ENCODE measurements around the gene TRMT11. TPM values are rescaled to one million over a fixed set of nuclear protein-coding genes. Genes with fewer than 3 reads are reported as not detected.
"Not testable (repeated sequence)": the region's sequence is repeated elsewhere in the genome, so short reads cannot be mapped to it uniquely, and the experiment has no call there.

TRMT11 gene
- total and polyA plus RNA-seq, 7 donors: 11.0 to 27.8 (median 20.3) TPM

DNA sequence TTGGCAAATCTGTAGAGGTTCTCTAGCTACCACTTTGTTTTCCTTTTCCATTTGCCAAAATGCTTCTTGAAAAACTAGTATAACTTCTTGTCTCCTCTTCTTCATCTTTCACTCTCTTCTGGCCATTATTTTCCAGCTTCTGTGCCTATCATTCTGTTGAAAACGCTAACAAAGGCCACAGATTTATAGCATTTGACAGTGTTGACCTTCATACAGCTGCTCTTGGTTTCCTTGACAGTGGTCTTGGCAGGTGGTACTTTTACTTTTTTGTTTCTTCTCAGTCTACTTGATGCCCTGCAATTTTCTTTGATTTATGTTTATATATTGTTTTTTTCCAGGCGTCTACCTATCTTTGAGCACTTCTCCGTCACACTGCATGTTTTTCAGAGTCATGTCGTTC, 23.7 kb downstream of the TRMT11 start:
- WGBS, 2 donors: 81 to 83% methylated on average over 4 of the region's 4 CpGs
- Histone ChIP-seq H3K9me3 (no peaks in the 10 kb centered on the region), H3K27ac (no peak overlapping the region), H3K36me3 (peaks cover 0 to 67% (median 28%) of the 10 kb centered on the region in 4 donors), H3K4me3 (no peak overlapping the region), H3K27me3 (no peaks in the 10 kb centered on the region), H3K4me1 (no peaks in the 10 kb centered on the region)
- intact Hi-C loops (cut with DNase I): no loop called here
- no peak for DNase-seq
- no peak for TF ChIP-seq EP300 (IDR thresholded peaks at IDR 0.05)

DNA sequence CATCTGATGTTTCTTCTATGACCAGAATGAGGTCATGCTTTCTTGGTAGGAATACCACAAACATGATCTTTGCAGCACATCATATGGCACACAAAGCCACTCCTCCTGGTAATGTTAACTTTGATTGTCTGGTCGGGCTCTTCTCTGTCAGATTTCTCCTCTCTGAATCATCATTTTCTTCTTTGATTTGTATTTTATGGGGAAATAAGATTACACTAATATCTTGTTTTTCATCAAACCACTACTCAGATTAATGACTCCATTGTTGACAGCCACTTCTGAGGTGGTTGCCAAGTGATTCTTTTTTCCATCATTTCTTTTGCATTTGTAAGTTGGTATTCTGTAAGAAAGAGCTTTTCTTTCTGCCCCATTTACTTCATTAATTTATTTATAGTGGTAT, 29.5 kb downstream of the TRMT11 start:
- DNase-seq: no peak
- H3K27ac ChIP-seq: no peak overlapping the region
- no peaks in the 10 kb centered on the region for H3K4me1 ChIP-seq
- no peak overlapping the region for H3K4me3 ChIP-seq
- TF ChIP-seq POLR2AphosphoS5 (IDR thresholded peaks at IDR 0.05) (no peak), EP300 (IDR thresholded peaks at IDR 0.05) (no peak), POLR2A (IDR thresholded peaks at IDR 0.05) (no peak)
- TF ChIP-seq, protein P1, sequence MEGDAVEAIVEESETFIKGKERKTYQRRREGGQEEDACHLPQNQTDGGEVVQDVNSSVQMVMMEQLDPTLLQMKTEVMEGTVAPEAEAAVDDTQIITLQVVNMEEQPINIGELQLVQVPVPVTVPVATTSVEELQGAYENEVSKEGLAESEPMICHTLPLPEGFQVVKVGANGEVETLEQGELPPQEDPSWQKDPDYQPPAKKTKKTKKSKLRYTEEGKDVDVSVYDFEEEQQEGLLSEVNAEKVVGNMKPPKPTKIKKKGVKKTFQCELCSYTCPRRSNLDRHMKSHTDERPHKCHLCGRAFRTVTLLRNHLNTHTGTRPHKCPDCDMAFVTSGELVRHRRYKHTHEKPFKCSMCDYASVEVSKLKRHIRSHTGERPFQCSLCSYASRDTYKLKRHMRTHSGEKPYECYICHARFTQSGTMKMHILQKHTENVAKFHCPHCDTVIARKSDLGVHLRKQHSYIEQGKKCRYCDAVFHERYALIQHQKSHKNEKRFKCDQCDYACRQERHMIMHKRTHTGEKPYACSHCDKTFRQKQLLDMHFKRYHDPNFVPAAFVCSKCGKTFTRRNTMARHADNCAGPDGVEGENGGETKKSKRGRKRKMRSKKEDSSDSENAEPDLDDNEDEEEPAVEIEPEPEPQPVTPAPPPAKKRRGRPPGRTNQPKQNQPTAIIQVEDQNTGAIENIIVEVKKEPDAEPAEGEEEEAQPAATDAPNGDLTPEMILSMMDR (IDR thresholded peaks at IDR 0.05): no peak
- peaks cover 0 to 62% (median 33%) of the 10 kb centered on the region in 4 donors for H3K36me3 ChIP-seq
- 93 to 94% methylated on average over 1 of the region's 1 CpG for WGBS, 2 donors
- H3K27me3 ChIP-seq: no peaks in the 10 kb centered on the region
- intact Hi-C loops (cut with DNase I): no loop called here
- no peaks in the 10 kb centered on the region for H3K9me3 ChIP-seq

DNA sequence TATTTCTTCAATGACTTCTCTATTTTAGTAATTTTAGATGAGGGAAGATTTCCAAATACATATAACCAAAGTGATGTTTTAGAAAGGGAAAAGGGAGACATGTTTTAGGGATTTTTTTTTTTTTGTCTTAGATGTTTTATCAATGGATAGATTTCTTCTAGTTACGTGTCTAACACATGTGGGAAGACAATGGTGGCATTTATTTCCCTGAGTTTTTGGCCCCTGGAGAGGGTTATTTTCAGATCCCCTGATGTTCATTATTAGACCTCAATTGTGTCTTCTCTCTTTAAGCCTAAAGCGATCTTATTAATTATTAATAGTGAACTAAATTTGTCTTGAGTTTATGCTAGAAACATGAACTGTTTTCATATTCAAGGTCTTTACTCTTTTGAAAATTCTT, 30.3 kb downstream of the TRMT11 start:
- Histone ChIP-seq H3K4me3 (no peak overlapping the region), H3K27me3 (no peaks in the 10 kb centered on the region), H3K36me3 (peaks cover 0 to 62% (median 31%) of the 10 kb centered on the region in 4 donors), H3K27ac (no peak overlapping the region), H3K9me3 (no peaks in the 10 kb centered on the region), H3K4me1 (no peaks in the 10 kb centered on the region)
- TF ChIP-seq EP300 (IDR thresholded peaks at IDR 0.05): no peak
- no peak for TF ChIP-seq POLR2A (IDR thresholded peaks at IDR 0.05)
- intact Hi-C loops (cut with DNase I): no loop called here
- 94 to 97% methylated on average over 2 of the region's 2 CpGs for WGBS, 2 donors
- DNase-seq: no peak

DNA sequence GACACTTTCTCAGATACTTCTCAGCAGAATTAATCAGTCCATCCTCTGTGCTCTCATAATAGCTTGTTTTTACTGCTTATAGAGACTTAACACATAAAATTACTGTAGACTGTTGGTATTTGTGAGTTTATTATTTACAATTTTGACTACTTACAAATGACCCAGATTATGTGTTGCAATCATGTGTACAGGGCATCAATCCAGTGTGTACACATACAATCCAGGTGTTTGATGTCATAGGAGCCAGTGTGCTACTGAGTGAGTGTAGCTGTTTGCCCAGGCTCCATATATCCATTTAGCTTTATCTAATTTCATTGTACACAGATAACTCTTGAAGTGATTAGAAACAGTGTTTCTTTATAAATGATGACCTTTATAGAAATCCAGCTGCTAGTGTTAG, 31.3 kb downstream of the TRMT11 start:
- H3K27ac ChIP-seq: no peak overlapping the region
- intact Hi-C loops (cut with DNase I): no loop called here

DNA sequence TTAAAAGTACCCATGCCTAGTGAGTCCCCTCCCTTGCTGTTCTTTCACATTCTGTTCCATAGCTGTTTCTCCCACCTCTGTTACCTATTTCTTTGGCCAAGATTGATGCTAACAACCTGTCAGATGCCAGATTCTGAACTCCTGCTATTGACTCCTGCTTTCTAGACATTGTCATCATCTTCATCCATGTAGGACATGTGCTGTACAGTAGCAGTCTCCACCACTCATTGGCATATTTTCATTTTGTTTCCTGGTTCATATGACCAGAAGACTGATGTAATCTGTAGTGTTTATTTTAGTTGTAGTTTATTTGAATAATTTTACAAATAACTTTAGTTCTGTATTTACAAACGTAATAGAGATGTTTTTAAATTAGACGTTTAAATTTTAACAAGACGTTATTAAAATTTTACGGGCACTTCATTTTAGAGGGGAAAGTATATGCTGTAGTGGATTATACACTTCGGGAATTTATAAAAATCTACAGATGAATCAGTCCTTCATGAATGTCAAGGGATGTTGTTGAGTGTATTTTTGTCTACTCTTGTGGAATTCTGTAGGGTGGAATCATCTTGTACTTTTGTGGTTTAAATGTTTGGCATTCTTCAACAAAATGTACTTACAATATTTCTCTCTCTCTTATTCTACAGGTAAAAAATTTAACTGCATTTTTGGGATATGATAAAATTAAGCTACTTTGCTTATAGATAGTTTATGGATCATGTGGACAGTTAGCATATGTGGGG, 34.1 kb downstream of the TRMT11 start:
- H3K36me3 ChIP-seq: peaks cover 0 to 55% (median 12%) of the 10 kb centered on the region in 4 donors

More for the DNA sequence above, 31.3 kb downstream of the TRMT11 start:
- no peaks in the 10 kb centered on the region for H3K27me3 ChIP-seq
- peaks cover 0 to 62% (median 26%) of the 10 kb centered on the region in 4 donors for H3K36me3 ChIP-seq
- H3K4me1 ChIP-seq: no peaks in the 10 kb centered on the region
- no peak for TF ChIP-seq POLR2A (IDR thresholded peaks at IDR 0.05)
- no peak for TF ChIP-seq POLR2AphosphoS5 (IDR thresholded peaks at IDR 0.05)
- no peak for TF ChIP-seq EP300 (IDR thresholded peaks at IDR 0.05)
- TF ChIP-seq, protein P1 (IDR thresholded peaks at IDR 0.05): no peak
- no peak overlapping the region for H3K4me3 ChIP-seq
- no peaks in the 10 kb centered on the region for H3K9me3 ChIP-seq
- DNase-seq: no peak

DNA sequence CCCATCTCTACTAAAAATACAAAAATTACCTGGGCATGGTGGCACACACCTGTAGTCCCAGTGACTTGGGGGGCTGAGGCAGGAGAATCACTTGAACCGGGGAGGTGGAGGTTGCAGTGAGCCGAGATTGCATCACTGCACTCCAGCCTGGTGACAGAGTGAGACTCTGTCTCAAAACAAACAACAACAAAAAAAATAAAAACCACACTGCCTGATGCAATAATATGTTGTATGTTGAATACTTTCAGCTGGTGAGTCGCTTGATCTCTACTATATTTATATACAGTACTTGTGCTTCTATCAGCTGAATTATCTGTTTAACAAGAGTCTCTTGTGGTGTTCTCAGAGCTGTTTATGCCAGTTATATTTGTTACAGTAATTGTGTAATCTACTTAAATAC, 37.1 kb downstream of the TRMT11 start:
- H3K27me3 ChIP-seq; H3K4me1 ChIP-seq; DNase-seq; intact Hi-C loops (cut with DNase I); H3K4me3 ChIP-seq; H3K9me3 ChIP-seq; H3K27ac ChIP-seq: not testable (repeated sequence)
- 91 to 94% methylated on average over 3 of the region's 3 CpGs for WGBS, 2 donors
- peaks cover 0 to 62% (median 9%) of the 10 kb centered on the region in 4 donors for H3K36me3 ChIP-seq

More for the DNA sequence above, 34.1 kb downstream of the TRMT11 start:
- Histone ChIP-seq H3K9me3 (no peaks in the 10 kb centered on the region), H3K4me3 (no peak overlapping the region), H3K27ac (no peak overlapping the region), H3K27me3 (no peaks in the 10 kb centered on the region), H3K4me1 (no peaks in the 10 kb centered on the region)
- TF ChIP-seq POLR2A (IDR thresholded peaks at IDR 0.05) (no peak), POLR2AphosphoS5 (IDR thresholded peaks at IDR 0.05) (no peak), EP300 (IDR thresholded peaks at IDR 0.05) (no peak)
- TF ChIP-seq, protein P1 (IDR thresholded peaks at IDR 0.05): no peak
- WGBS, 2 donors: 90% methylated on average over 5 of the region's 5 CpGs
- intact Hi-C loops (cut with DNase I): no loop called here
- DNase-seq: no peak

All from sigmoid colon (tissue), 7 donors.